A549 (cell line): ENCODE results near the gene ARHGEF19. TPM values are rescaled to one million over a fixed set of nuclear protein-coding genes. Genes with fewer than 3 reads are reported as not detected.
A peak's percentile ranks its signal among the peaks of the same experiment; 100 is the strongest.

Experiments
- ATAC-seq, 2 experiments: fragments of 200-7000 bp in 1 of 2; fragments of >200 bp in 1 of 2; cut with Nextera tagmentation in 1 of 2; cut with Tn5 transposase in 1 of 2; 3 replicates each; pipeline versions ENCODE4 v1.8.0 to v1.9.1; 2018 to 2020; ENCODE audit warnings: mild to moderate bottlenecking in 1 of 2, moderate library complexity in 1 of 2
- CTCF ChIA-PET: fragments of 300-600 bp; sonication (Branson Sonifier 250); formaldehyde crosslinking; extraction: SDS; loops from one replicate; lab custom pipeline; 2021; ENCODE audit warnings: antibody characterized with exemption, inconsistent platforms; lab: Yijun Ruan, JAX
- POLR2A ChIA-PET: fragments of 350-600 bp; formaldehyde crosslinking; extraction: SDS; loops from one replicate; lab custom pipeline; 2021; ENCODE audit warnings: antibody characterized with exemption, inconsistent platforms; lab: Yijun Ruan, JAX
- DNase-seq, 2 experiments: peaks; one replicate each; pipeline versions ENCODE4 v3.0.0 to v3.0.0-alpha.2; 2011 to 2016; ENCODE audit warnings: low read depth in 1 of 2, low spot score in 1 of 2
- FAIRE-seq: peaks from 2 replicates; lab custom pipeline; 2011; peaks lifted over from hg19 to GRCh38; lab: Jason Lieb, UNC
- H3K27ac ChIP-seq, 2 experiments: fragments of >200 bp; sonication (Bioruptor Twin); formaldehyde crosslinking; 3 replicates each; pipeline ENCODE4 v1.5.1; 2016 to 2017
- H3K4me1 ChIP-seq: fragments of >200 bp; sonication (Bioruptor Twin); formaldehyde crosslinking; 3 replicates; pipeline ENCODE4 v1.6.1; 2016
- H3K4me2 ChIP-seq: fragments of >200 bp; sonication (Bioruptor Twin); formaldehyde crosslinking; 3 replicates; pipeline ENCODE4 v1.6.1; 2016
- H3K4me3 ChIP-seq: fragments of >200 bp; sonication (Bioruptor Twin); formaldehyde crosslinking; 3 replicates; pipeline ENCODE4 v1.5.1; 2016
- H3K9me3 ChIP-seq: fragments of >200 bp; sonication (Bioruptor Twin); formaldehyde crosslinking; 3 replicates; pipeline ENCODE4 v1.6.1; 2016
- CHD2 ChIP-seq: fragments of 150-350 bp; IDR thresholded peaks from 2 replicates; pipeline ENCODE4 v1.6.1; 2014; ENCODE audit warnings: low read length; ENCODE audit not compliant: partially characterized antibody
- EHF ChIP-seq: fragments of 250-450 bp; sonication (Bioruptor Pico); IDR thresholded peaks from 2 replicates; pipeline ENCODE4 v1.5.0; 2020; ENCODE audit warnings: mild to moderate bottlenecking
- FOSB ChIP-seq: fragments of 250-450 bp; sonication (Bioruptor Pico); IDR thresholded peaks from 2 replicates; pipeline ENCODE4 v1.5.0; 2020; ENCODE audit warnings: mild to moderate bottlenecking, moderate library complexity
- JUNB ChIP-seq: fragments of >200 bp; sonication (Bioruptor Twin); formaldehyde crosslinking; IDR thresholded peaks from 2 replicates; pipeline ENCODE4 v1.6.1; 2016
- KDM1A ChIP-seq: fragments of 200-600 bp; sonication (generic); IDR thresholded peaks from 2 replicates; pipeline ENCODE4 v1.6.1; 2016; ENCODE audit warnings: low read depth, mild to moderate bottlenecking
- MAFK ChIP-seq: fragments of 450-650 bp; IDR thresholded peaks from 2 replicates; pipeline ENCODE4 v1.6.1; 2014; ENCODE audit not compliant: partially characterized antibody
- MYC ChIP-seq: IDR thresholded peaks from 2 replicates; pipeline ENCODE4 v1.6.1; 2012; ENCODE audit warnings: mild to moderate bottlenecking, inconsistent platforms, low read length, improper control_type of control experiment, borderline replicate concordance
- NR3C1 ChIP-seq: fragments of >200 bp; sonication (Bioruptor Twin); formaldehyde crosslinking; IDR thresholded peaks from 3 replicates; pipeline ENCODE4 v1.6.1; 2017
- PHF8 ChIP-seq: fragments of 200-600 bp; sonication (generic); IDR thresholded peaks from 2 replicates; pipeline ENCODE4 v1.6.1; 2016; ENCODE audit warnings: low read depth, mild to moderate bottlenecking, antibody characterized with exemption, moderate library complexity, borderline replicate concordance
- POLR2AphosphoS2 ChIP-seq: conservative IDR thresholded peaks from 2 replicates; pipeline ENCODE4 v1.6.1; 2012; ENCODE audit warnings: low read length, improper control_type of control experiment, inconsistent platforms
- RARB ChIP-seq: fragments of 250-450 bp; sonication (Bioruptor Pico); IDR thresholded peaks from 2 replicates; pipeline ENCODE4 v1.8.0; 2021; ENCODE audit warnings: mild to moderate bottlenecking, moderate library complexity
- SREBF2 ChIP-seq: fragments of 450-650 bp; IDR thresholded peaks from 2 replicates; pipeline ENCODE4 v1.6.1; 2014; ENCODE audit warnings: mild to moderate bottlenecking, moderate library complexity
- ZFP36 ChIP-seq: fragments of 450-650 bp; IDR thresholded peaks from 2 replicates; pipeline ENCODE4 v1.6.1; 2014; ENCODE audit warnings: borderline replicate concordance; ENCODE audit not compliant: partially characterized antibody
- ZNF302 ChIP-seq: fragments of 250-450 bp; sonication (Bioruptor Pico); IDR thresholded peaks from 2 replicates; pipeline ENCODE4 v1.9.0; 2021; ENCODE audit warnings: inconsistent platforms, mild to moderate bottlenecking, moderate library complexity
- WGBS: methylation state at CpG from one replicate; pipeline ENCODE4 v1.1.6; 2017; ENCODE audit errors: missing lambda C conversion rate; 5-methylcytosine and 5-hydroxymethylcytosine counted together
- polyA plus RNA-seq, 4 experiments: library from polyadenylated mRNA; depleted of rRNA in 3 of 4; stranded (reverse); fragments of >200 nt; fragmentation: RNase III in 1 of 4; extraction: RNeasy Plus Mini Kit Qiagen cat#74134 plus additional on column Dnase treatment in 1 of 4; gene quantifications; 2 replicates in 3 of 4; 3 replicates in 1 of 4; pipeline ENCODE4 v1.2.3, GENCODE V29; 2011 to 2017
- TF ChIP-seq, protein P1 (sequence below): fragments of 250-450 bp; sonication (Bioruptor Pico); IDR thresholded peaks from 2 replicates; pipeline ENCODE4 v1.5.0; 2020; ENCODE audit warnings: low read depth, mild to moderate bottlenecking, moderate library complexity
- TF ChIP-seq, protein P2 (sequence below): fragments of >200 bp; sonication (Bioruptor Twin); formaldehyde crosslinking; IDR thresholded peaks from 3 replicates; pipeline ENCODE4 v1.5.1; 2016
- TF ChIP-seq, protein P3 (sequence below): IDR thresholded peaks from 2 replicates; pipeline ENCODE4 v1.6.1; 2012
- TF ChIP-seq, protein P4 (sequence below): fragments of 200-600 bp; sonication (generic); IDR thresholded peaks from 2 replicates; pipeline ENCODE4 v1.6.1; 2016; ENCODE audit warnings: antibody characterized with exemption, mild to moderate bottlenecking, moderate library complexity

Gene ARHGEF19
- polyA plus RNA-seq, 2 of the 4 experiments (the other 2 are of a cell fraction), result 6.1 to 9.2 TPM

DNA sequence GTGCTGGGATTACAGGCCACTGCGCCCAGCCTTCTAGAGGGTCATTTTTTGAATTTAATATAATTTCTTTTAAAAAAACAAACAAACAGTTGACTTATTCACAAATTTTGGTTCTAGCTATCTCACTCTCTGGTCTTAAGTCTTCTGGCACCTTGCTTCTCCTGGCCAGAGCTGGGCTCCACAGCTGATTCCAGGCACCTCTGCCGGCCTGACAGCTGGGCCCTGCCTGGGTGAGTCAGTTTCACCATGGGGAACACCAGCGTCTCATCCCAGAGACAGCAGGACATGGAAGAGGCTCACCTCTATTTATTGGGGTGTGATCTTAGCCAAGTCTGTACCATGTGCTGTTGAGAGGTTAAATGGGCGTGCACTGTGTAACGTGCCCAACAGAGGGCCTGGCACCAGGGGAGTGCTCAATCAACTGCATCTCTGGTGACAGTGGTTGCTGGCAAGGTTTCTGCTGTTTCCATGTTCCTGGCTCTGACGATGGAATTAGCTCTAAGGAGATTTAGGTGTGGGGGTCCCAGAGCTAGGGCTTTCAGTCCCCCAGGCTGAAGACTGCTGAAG, 23.6 kb upstream of the ARHGEF19 start:
- POLR2A ChIA-PET, result no interaction called here
- no peak for TF ChIP-seq ZFP36
- no peak for TF ChIP-seq RARB
- TF ChIP-seq, protein P1, sequence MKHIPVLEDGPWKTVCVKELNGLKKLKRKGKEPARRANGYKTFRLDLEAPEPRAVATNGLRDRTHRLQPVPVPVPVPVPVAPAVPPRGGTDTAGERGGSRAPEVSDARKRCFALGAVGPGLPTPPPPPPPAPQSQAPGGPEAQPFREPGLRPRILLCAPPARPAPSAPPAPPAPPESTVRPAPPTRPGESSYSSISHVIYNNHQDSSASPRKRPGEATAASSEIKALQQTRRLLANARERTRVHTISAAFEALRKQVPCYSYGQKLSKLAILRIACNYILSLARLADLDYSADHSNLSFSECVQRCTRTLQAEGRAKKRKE (CRISPR knock-in tag), result no peak
- TF ChIP-seq, protein P2, sequence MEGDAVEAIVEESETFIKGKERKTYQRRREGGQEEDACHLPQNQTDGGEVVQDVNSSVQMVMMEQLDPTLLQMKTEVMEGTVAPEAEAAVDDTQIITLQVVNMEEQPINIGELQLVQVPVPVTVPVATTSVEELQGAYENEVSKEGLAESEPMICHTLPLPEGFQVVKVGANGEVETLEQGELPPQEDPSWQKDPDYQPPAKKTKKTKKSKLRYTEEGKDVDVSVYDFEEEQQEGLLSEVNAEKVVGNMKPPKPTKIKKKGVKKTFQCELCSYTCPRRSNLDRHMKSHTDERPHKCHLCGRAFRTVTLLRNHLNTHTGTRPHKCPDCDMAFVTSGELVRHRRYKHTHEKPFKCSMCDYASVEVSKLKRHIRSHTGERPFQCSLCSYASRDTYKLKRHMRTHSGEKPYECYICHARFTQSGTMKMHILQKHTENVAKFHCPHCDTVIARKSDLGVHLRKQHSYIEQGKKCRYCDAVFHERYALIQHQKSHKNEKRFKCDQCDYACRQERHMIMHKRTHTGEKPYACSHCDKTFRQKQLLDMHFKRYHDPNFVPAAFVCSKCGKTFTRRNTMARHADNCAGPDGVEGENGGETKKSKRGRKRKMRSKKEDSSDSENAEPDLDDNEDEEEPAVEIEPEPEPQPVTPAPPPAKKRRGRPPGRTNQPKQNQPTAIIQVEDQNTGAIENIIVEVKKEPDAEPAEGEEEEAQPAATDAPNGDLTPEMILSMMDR, result 0 out of 3 replicates have a peak, but pooled peaks have one; percentile 5
- TF ChIP-seq, all 56 proteins: peak for 1
- ATAC-seq, result peak; percentile 88
- peak overlapping the region; percentile 92 to 94 for H3K27ac ChIP-seq
- H3K9me3 ChIP-seq, result no peaks in the 10 kb centered on the region
- H3K4me2 ChIP-seq, result peak overlapping the region; percentile 100
- peaks cover 14% of the 10 kb centered on the region for H3K4me1 ChIP-seq
- H3K4me3 ChIP-seq, result peak overlapping the region; percentile 88
- 69% methylated on average over 2 of the region's 6 CpGs for WGBS
- DNase-seq, result peak; percentile 72 to 81
- peak; percentile 32 for FAIRE-seq
- CTCF ChIA-PET, result interaction anchor here (0.8 to 1.7 kb wide), 5 partner anchors 13 to 155 kb away, joined by 3 to 5 read pairs (median 4); no protein-coding TSS in a partner anchor

DNA sequence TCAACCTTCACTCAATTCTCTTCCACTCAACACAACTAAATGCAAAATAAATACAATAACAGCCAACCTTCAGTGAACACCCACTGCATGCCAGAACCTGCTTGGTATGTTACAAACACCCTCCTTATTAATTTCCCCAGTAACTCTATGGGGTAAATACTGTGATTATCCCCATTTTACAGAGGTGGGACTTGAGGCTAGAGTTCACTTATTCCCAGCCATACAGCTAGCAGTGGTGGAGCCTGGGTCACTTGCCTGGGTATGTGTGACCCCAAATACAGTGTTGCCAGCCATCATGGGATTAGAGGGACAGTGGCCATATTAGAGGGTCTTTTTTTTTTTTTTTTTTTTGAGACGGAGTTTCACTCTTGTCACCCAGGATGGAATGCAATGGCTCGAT, 22.9 kb upstream of the ARHGEF19 start:
- TF ChIP-seq, protein P3, sequence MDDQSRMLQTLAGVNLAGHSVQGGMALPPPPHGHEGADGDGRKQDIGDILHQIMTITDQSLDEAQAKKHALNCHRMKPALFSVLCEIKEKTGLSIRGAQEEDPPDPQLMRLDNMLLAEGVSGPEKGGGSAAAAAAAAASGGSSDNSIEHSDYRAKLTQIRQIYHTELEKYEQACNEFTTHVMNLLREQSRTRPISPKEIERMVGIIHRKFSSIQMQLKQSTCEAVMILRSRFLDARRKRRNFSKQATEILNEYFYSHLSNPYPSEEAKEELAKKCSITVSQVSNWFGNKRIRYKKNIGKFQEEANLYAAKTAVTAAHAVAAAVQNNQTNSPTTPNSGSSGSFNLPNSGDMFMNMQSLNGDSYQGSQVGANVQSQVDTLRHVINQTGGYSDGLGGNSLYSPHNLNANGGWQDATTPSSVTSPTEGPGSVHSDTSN, result no peak
- FAIRE-seq (no peak), ATAC-seq (no peak), DNase-seq (no peak)
- Histone ChIP-seq H3K4me3 (no peak overlapping the region), H3K27ac (no peak overlapping the region), H3K4me1 (peaks cover 14% of the 10 kb centered on the region), H3K9me3 (no peaks in the 10 kb centered on the region), H3K4me2 (no peak overlapping the region)
- WGBS, result 97% methylated on average over 2 of the region's 2 CpGs
- ChIA-PET POLR2A (no interaction called here), CTCF (interaction anchor here (0.8 to 3.9 kb wide), 7 partner anchors 9 to 162 kb away, joined by 3 to 16 read pairs (median 5); partner anchors contain the start of gene FAM131C)

GRCh38 chr1:16233431-16233830, 21.0 kb upstream of the ARHGEF19 start:
- FAIRE-seq, result no peak
- no peak for TF ChIP-seq JUNB
- TF ChIP-seq, protein P4, sequence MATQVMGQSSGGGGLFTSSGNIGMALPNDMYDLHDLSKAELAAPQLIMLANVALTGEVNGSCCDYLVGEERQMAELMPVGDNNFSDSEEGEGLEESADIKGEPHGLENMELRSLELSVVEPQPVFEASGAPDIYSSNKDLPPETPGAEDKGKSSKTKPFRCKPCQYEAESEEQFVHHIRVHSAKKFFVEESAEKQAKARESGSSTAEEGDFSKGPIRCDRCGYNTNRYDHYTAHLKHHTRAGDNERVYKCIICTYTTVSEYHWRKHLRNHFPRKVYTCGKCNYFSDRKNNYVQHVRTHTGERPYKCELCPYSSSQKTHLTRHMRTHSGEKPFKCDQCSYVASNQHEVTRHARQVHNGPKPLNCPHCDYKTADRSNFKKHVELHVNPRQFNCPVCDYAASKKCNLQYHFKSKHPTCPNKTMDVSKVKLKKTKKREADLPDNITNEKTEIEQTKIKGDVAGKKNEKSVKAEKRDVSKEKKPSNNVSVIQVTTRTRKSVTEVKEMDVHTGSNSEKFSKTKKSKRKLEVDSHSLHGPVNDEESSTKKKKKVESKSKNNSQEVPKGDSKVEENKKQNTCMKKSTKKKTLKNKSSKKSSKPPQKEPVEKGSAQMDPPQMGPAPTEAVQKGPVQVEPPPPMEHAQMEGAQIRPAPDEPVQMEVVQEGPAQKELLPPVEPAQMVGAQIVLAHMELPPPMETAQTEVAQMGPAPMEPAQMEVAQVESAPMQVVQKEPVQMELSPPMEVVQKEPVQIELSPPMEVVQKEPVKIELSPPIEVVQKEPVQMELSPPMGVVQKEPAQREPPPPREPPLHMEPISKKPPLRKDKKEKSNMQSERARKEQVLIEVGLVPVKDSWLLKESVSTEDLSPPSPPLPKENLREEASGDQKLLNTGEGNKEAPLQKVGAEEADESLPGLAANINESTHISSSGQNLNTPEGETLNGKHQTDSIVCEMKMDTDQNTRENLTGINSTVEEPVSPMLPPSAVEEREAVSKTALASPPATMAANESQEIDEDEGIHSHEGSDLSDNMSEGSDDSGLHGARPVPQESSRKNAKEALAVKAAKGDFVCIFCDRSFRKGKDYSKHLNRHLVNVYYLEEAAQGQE, result no peak
- TF ChIP-seq PHF8, result no peak
- no peak for TF ChIP-seq FOSB
- TF ChIP-seq EHF, result no peak
- no peak for TF ChIP-seq CHD2
- no peak for TF ChIP-seq MAFK
- TF ChIP-seq ZNF302 (CRISPR knock-in tag), result no peak
- no peak for TF ChIP-seq SREBF2
- no peak for TF ChIP-seq NR3C1
- no peak for TF ChIP-seq POLR2AphosphoS2
- TF ChIP-seq MYC, result no peak
- TF ChIP-seq KDM1A, result no peak
- Histone ChIP-seq H3K4me2 (no peak overlapping the region), H3K27ac (no peak overlapping the region), H3K4me3 (no peak overlapping the region), H3K9me3 (no peaks in the 10 kb centered on the region), H3K4me1 (peaks cover 14% of the 10 kb centered on the region)
- POLR2A ChIA-PET, result no interaction called here
- CTCF ChIA-PET, result interaction anchor here (0.6 to 3.9 kb wide), 4 partner anchors 11 to 578 kb away, joined by 3 to 16 read pairs (median 10); no protein-coding TSS in a partner anchor
- no peak for ATAC-seq
- WGBS, result 95% methylated on average over 4 of the region's 8 CpGs
- DNase-seq, result no peak
